Anterior cingulate cortex (tissue), 58 donors: Measurements from ENCODE around the gene SERPINI1.

Source experiments
- DNase-seq, 58 donors: peaks; one replicate each; lab custom pipeline; 2025; lab: John Stamatoyannopoulos, UW

SERPINI1 gene

GRCh38 chr3:167872941-167873340 is 137.4 kb downstream of the SERPINI1 start:
- DNase-seq, result no peak

GRCh38 chr3:167874671-167875372 is 139.3 kb downstream of the SERPINI1 start:
- no peak for DNase-seq
